ENCODE results near the gene HTR2A.

The HTR2A gene

GRCh38 chr13:46858776-46859175, 38.1 kb downstream of the HTR2A start:
- Mint-ChIP-seq H3K27ac (no peak overlapping the region), H3K9me3 (no peaks in the 10 kb centered on the region), H3K4me3 (no peak overlapping the region), H3K27me3 (ENCODE audit: low read depth, poor library complexity) (no peaks in the 10 kb centered on the region), H3K4me1 (no peaks in the 10 kb centered on the region), H3K36me3 (ENCODE audit: low read depth) (no peaks in the 10 kb centered on the region)
- TF ChIP-seq CTCF (IDR thresholded peaks at IDR 0.05): no peak
- DNase-seq: no peak

DNA sequence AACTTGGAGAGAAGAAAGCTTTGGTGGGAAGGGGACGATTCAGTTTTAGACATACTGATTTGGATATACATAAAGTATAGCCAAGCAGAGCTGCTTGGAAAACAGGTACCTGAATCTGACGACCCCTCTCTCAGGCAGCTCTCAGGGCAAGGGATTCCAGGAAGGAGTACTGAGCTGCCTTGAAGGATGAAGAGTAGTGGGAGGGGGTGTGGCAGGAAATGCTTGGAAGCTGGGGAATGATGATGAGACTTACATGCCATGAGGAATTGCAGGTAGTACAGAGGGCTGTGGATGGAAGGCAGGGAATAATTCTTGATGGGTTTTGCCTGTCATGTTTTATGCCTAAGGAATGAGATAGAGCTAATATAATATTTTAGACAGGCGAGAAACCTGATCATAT, 38.7 kb downstream of the HTR2A start:
- no peak for DNase-seq
- H3K4me1 Mint-ChIP-seq: no peaks in the 10 kb centered on the region
- no peak for TF ChIP-seq CTCF (IDR thresholded peaks at IDR 0.05)
- H3K36me3 Mint-ChIP-seq (ENCODE audit: low read depth): no peaks in the 10 kb centered on the region
- H3K27me3 Mint-ChIP-seq (ENCODE audit: low read depth, poor library complexity): no peaks in the 10 kb centered on the region
- H3K9me3 Mint-ChIP-seq: no peaks in the 10 kb centered on the region
- H3K4me3 Mint-ChIP-seq: no peak overlapping the region
- H3K27ac Mint-ChIP-seq: no peak overlapping the region

GRCh38 chr13:46855664-46856063, 41.2 kb downstream of the HTR2A start:
- Mint-ChIP-seq H3K27ac (no peak overlapping the region), H3K4me3 (no peak overlapping the region), H3K36me3 (ENCODE audit: low read depth) (no peaks in the 10 kb centered on the region), H3K9me3 (no peaks in the 10 kb centered on the region), H3K27me3 (ENCODE audit: low read depth, poor library complexity) (no peaks in the 10 kb centered on the region), H3K4me1 (no peaks in the 10 kb centered on the region)
- no peak for TF ChIP-seq CTCF (IDR thresholded peaks at IDR 0.05)
- no peak for DNase-seq

GRCh38 chr13:46855166-46855565, 41.7 kb downstream of the HTR2A start:
- Mint-ChIP-seq H3K36me3 (ENCODE audit: low read depth) (no peaks in the 10 kb centered on the region), H3K4me1 (no peaks in the 10 kb centered on the region), H3K9me3 (no peaks in the 10 kb centered on the region), H3K4me3 (no peak overlapping the region), H3K27me3 (ENCODE audit: low read depth, poor library complexity) (no peaks in the 10 kb centered on the region), H3K27ac (no peak overlapping the region)
- no peak for DNase-seq
- no peak for TF ChIP-seq CTCF (IDR thresholded peaks at IDR 0.05)

DNA sequence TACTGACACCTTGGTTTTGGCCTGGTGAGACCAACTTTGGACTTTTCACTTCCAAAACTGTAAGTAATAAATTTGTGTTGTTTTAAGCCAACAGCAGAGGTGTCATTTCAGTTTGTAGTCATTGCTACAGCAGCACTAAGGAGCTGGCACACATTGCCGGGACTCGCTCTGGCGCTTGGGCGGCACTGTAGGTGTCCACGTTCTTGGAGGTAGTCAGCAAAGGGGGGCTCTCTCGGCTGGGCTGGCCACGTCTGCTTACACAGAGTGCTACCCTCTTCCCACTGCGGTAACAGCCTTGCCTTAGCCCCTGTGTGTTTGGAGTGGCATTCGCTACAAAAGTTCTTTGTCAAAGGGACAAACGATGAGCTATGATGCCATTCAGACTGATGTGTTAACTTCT, 44.7 kb downstream of the HTR2A start:
- TF ChIP-seq CTCF (IDR thresholded peaks at IDR 0.05): no peak
- H3K9me3 Mint-ChIP-seq: no peaks in the 10 kb centered on the region
- DNase-seq: no peak
- H3K4me1 Mint-ChIP-seq: peaks cover 8% of the 10 kb centered on the region
- no peak overlapping the region for H3K4me3 Mint-ChIP-seq
- H3K27ac Mint-ChIP-seq: no peak overlapping the region
- no peaks in the 10 kb centered on the region for H3K27me3 Mint-ChIP-seq (ENCODE audit: low read depth, poor library complexity)
- no peaks in the 10 kb centered on the region for H3K36me3 Mint-ChIP-seq (ENCODE audit: low read depth)

DNA sequence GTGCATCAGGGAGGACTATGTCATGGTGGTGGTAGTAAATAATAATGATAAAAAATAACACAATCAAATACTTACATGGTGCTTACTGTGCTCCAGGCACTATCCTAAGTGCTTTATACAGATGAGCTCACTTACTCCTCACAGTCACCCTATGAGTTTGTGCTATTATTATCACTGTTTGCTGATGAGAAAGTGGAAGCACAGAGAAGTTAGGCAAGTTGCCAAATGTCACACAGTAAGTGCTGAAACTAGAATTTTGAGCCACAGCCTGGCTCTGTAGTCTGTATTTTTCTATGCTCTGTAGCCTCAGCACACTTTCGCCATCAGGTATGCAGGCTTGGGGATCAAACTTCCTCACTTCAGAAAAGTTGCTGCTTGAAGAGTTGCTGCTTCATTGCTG, 46.6 kb downstream of the HTR2A start:
- Mint-ChIP-seq H3K27me3 (ENCODE audit: low read depth, poor library complexity) (no peaks in the 10 kb centered on the region), H3K4me1 (peaks cover 16% of the 10 kb centered on the region), H3K36me3 (ENCODE audit: low read depth) (no peaks in the 10 kb centered on the region), H3K9me3 (no peaks in the 10 kb centered on the region), H3K4me3 (no peak overlapping the region), H3K27ac (no peak overlapping the region)
- no peak for TF ChIP-seq CTCF (IDR thresholded peaks at IDR 0.05)
- no peak for DNase-seq
